ENCODE results near the gene C10orf95.
"Not testable (repeated sequence)": the region's sequence is repeated elsewhere in the genome, so short reads cannot be mapped to it uniquely, and the experiment has no call there.

Gene C10orf95

GRCh38 chr10:102451105-102451969 is at the start of gene C10orf95:
C10orf95 (minus strand) TSS chr10:102451543; CDS start chr10:102451093, 450 bp downstream.
- TF ChIP-seq, protein P1, sequence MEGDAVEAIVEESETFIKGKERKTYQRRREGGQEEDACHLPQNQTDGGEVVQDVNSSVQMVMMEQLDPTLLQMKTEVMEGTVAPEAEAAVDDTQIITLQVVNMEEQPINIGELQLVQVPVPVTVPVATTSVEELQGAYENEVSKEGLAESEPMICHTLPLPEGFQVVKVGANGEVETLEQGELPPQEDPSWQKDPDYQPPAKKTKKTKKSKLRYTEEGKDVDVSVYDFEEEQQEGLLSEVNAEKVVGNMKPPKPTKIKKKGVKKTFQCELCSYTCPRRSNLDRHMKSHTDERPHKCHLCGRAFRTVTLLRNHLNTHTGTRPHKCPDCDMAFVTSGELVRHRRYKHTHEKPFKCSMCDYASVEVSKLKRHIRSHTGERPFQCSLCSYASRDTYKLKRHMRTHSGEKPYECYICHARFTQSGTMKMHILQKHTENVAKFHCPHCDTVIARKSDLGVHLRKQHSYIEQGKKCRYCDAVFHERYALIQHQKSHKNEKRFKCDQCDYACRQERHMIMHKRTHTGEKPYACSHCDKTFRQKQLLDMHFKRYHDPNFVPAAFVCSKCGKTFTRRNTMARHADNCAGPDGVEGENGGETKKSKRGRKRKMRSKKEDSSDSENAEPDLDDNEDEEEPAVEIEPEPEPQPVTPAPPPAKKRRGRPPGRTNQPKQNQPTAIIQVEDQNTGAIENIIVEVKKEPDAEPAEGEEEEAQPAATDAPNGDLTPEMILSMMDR (IDR thresholded peaks at IDR 0.05; ENCODE audit: insufficient read depth, low read length, poor library complexity, severe bottlenecking) = no peak

GRCh38 chr10:102500686-102501085 is 49.3 kb upstream of the C10orf95 start:
- not testable (repeated sequence) for H3K4me3 ChIP-seq (replicated peaks; ENCODE audit: low read depth, low read length); DNase-seq (ENCODE audit: extremely low read depth, insufficient read length)

More at GRCh38 chr10:102451105-102451969, at the start of gene C10orf95:
- H3K36me3 ChIP-seq (ENCODE audit: control insufficient read depth, insufficient read depth, low read length) = peaks cover 4% of the 10 kb centered on the region; the same call in 1 of the 2 replicates
- DNase-seq (ENCODE audit: extremely low read depth, insufficient read length) = no peak
- H3K4me3 ChIP-seq (replicated peaks; ENCODE audit: low read depth, low read length) = peak within 1 kb of the TSS; percentile 89
- H3K27me3 ChIP-seq (replicated peaks; ENCODE audit: control insufficient read depth, insufficient read depth, low read length) = no peaks in the 10 kb centered on the region

GRCh38 chr10:102499356-102499755 is 48.0 kb upstream of the C10orf95 start:
- TF ChIP-seq, protein P1 (IDR thresholded peaks at IDR 0.05; ENCODE audit: insufficient read depth, low read length, poor library complexity, severe bottlenecking) = no peak
- no peak overlapping the region for H3K4me3 ChIP-seq (replicated peaks; ENCODE audit: low read depth, low read length)

More at GRCh38 chr10:102500686-102501085, 49.3 kb upstream of the C10orf95 start:
- H3K36me3 ChIP-seq (ENCODE audit: control insufficient read depth, insufficient read depth, low read length); H3K27me3 ChIP-seq (replicated peaks; ENCODE audit: control insufficient read depth, insufficient read depth, low read length): not testable (repeated sequence)

DNA sequence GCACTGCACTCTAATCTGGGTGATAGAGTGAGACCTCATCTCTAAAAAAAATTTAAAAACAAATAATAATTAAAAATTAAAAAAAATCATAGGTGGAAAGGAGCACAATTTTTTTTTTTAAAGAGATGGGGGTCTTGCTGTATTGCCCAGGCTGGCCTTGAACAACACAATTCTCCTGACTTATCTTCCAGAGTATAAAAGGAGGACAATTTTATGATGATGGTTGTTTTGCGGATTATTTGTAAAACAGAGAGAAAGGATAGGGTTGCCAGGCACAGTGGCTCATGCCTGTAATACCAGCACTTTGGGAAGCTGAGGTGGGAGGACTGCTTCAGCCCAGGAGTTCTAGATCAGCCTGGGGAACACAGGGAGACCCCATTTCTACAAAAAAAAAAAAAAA is 46.2 kb upstream of the C10orf95 start:
- DNase-seq (ENCODE audit: extremely low read depth, insufficient read length) = no peak
- no peak overlapping the region for H3K4me3 ChIP-seq (replicated peaks; ENCODE audit: low read depth, low read length)
- H3K36me3 ChIP-seq (ENCODE audit: control insufficient read depth, insufficient read depth, low read length) = peaks cover 2% of the 10 kb centered on the region
- TF ChIP-seq, protein P1 (IDR thresholded peaks at IDR 0.05; ENCODE audit: insufficient read depth, low read length, poor library complexity, severe bottlenecking) = no peak
- no peaks in the 10 kb centered on the region for H3K27me3 ChIP-seq (replicated peaks; ENCODE audit: control insufficient read depth, insufficient read depth, low read length)

More at GRCh38 chr10:102499356-102499755, 48.0 kb upstream of the C10orf95 start:
- DNase-seq (ENCODE audit: extremely low read depth, insufficient read length) = no peak
- Histone ChIP-seq H3K27me3 (replicated peaks; ENCODE audit: control insufficient read depth, insufficient read depth, low read length) (no peaks in the 10 kb centered on the region), H3K36me3 (ENCODE audit: control insufficient read depth, insufficient read depth, low read length) (no peaks in the 10 kb centered on the region; the same call in 1 of the 2 replicates)

- Histone ChIP-seq H3K4me3 (replicated peaks; ENCODE audit: low read depth, low read length) (no peak overlapping the region), H3K27me3 (replicated peaks; ENCODE audit: control insufficient read depth, insufficient read depth, low read length) (no peaks in the 10 kb centered on the region), H3K36me3 (ENCODE audit: control insufficient read depth, insufficient read depth, low read length) (peaks cover 8% of the 10 kb centered on the region)
- TF ChIP-seq, protein P1 (IDR thresholded peaks at IDR 0.05; ENCODE audit: insufficient read depth, low read length, poor library complexity, severe bottlenecking) = no peak
- DNase-seq (ENCODE audit: extremely low read depth, insufficient read length) = no peak
These were observed 42.4 kb upstream of the C10orf95 start for GRCh38 chr10:102493771-102494170.

GRCh38 chr10:102492983-102493382 is 41.6 kb upstream of the C10orf95 start:
- H3K27me3 ChIP-seq (replicated peaks; ENCODE audit: control insufficient read depth, insufficient read depth, low read length) = no peaks in the 10 kb centered on the region
- TF ChIP-seq, protein P1 (IDR thresholded peaks at IDR 0.05; ENCODE audit: insufficient read depth, low read length, poor library complexity, severe bottlenecking) = no peak
- H3K36me3 ChIP-seq (ENCODE audit: control insufficient read depth, insufficient read depth, low read length) = peaks cover 14% of the 10 kb centered on the region
- no peak overlapping the region for H3K4me3 ChIP-seq (replicated peaks; ENCODE audit: low read depth, low read length)
- no peak for DNase-seq (ENCODE audit: extremely low read depth, insufficient read length)

Measured in GM06990 (cell line).